ENCODE data around the gene STMP1. TPM values are rescaled to one million over a fixed set of nuclear protein-coding genes. Genes with fewer than 3 reads are reported as not detected.
A peak's percentile ranks its signal among the peaks of the same experiment; 100 is the strongest.

Gene STMP1
- total and polyA plus RNA-seq, 11 donors, result 14.7 to 34.7 (median 29.2) TPM

DNA sequence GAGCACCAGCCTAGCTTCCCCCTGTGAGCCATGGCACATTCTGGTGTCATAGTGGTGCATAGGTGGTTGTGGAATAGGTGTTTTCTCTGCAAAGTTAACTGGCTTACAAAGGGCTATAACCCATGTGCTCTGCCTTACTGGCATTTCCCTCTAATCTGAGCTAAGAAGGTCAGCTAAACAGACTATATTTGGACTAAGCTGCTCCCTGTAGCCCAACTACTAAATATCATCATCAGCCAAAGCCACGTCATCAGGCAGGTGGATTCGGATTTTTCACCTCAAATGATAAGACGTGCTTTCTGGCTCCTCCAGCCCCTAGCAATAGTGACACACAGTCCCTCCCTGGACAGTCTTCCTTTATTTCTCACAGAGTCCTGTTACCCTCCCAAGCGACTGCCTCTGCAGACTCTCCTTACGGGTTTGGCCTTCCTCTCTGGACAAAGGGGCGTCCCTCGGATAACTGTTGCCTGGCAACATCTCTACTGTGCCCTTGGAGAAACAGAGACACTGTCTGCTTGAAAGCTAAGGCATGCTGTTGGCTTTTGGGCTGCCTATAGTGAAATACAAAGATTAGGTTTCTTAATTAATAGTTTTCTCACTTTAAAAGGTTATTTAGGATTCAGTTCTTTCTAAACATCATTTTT is 56.6 kb downstream of the STMP1 start:
- whole genome bisulfite sequencing, 4 donors, result 31 to 44% (median 38%) methylated on average over 7 of the region's 7 CpGs
- DNase-seq (no peak), ATAC-seq (peak; percentile 14 to 76 (median 62))
- H3K27ac ChIP-seq, result no peak overlapping the region
- H3K4me1 ChIP-seq, result peaks cover 0 to 8% (median 0%) of the 10 kb centered on the region in 12 donors
- H3K27me3 ChIP-seq, result no peaks in the 10 kb centered on the region
- no peaks in the 10 kb centered on the region for H3K9me3 ChIP-seq
- no peak overlapping the region for H3K4me3 ChIP-seq
- intact Hi-C loops (cut with DNase I), result no loop called here
- H3K36me3 ChIP-seq, result no peaks in the 10 kb centered on the region
- no peak for TF ChIP-seq POLR2A (IDR thresholded peaks at IDR 0.05)
- TF ChIP-seq, protein P1, sequence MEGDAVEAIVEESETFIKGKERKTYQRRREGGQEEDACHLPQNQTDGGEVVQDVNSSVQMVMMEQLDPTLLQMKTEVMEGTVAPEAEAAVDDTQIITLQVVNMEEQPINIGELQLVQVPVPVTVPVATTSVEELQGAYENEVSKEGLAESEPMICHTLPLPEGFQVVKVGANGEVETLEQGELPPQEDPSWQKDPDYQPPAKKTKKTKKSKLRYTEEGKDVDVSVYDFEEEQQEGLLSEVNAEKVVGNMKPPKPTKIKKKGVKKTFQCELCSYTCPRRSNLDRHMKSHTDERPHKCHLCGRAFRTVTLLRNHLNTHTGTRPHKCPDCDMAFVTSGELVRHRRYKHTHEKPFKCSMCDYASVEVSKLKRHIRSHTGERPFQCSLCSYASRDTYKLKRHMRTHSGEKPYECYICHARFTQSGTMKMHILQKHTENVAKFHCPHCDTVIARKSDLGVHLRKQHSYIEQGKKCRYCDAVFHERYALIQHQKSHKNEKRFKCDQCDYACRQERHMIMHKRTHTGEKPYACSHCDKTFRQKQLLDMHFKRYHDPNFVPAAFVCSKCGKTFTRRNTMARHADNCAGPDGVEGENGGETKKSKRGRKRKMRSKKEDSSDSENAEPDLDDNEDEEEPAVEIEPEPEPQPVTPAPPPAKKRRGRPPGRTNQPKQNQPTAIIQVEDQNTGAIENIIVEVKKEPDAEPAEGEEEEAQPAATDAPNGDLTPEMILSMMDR (IDR thresholded peaks at IDR 0.05), result no peak

DNA sequence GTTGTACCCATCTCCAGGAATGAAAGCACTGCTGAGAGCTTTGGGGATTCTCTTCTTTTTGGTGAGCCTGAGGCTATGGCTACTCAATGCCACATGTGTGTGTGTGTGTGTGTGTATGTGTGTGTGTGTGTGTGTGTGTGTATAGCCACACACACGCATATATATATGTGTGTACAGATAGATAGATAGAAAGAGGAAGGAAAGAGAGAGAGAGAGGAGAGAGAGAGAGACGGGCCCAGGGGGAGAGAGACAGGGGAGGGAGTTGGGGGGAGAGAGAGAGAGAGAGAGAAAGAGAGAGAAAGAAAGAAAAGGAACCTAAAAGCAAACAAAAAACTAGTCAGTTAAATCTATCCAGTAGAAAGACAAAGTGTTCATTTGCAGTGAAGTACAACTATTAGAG is 57.4 kb downstream of the STMP1 start:
- no peak for TF ChIP-seq POLR2A (IDR thresholded peaks at IDR 0.05)
- TF ChIP-seq, protein P1 (IDR thresholded peaks at IDR 0.05), result no peak
- intact Hi-C loops (cut with DNase I), result no loop called here
- WGBS, 4 donors, result 31 to 52% (median 35%) methylated on average over 2 of the region's 2 CpGs

DNA sequence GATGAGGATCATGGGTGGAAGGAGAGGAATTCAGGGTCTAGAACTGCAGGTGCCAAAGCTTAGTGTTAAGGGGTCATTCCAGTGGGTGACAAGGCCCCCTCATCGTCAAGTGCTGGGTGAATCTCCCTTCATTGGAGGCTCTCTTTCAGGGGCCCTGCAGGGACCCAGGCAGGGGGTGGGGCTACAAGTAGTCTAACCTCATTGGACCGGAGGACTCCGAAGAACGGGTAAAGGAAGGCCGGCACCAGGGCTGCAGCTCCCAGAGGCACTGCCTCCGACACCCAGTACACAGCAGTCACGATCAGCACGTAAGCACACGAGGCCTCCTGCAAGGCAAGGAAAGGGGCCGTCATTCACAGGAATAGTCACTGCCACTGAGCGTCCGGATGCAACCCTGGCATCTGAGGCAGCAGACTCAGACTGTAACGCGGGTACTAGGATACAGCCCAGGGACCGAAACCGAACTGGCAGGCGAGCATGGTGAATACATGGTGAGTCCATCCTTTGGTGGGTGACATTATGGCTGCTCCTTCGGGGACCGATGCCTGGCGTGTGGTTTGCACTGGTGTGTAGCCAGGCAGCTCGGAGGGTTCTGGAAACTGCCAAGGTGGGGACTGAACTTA is 59.0 kb downstream of the STMP1 start:
- WGBS, 4 donors, result 92 to 97% (median 96%) methylated on average over 16 to 21 of the region's 21 CpGs
- intact Hi-C loops (cut with DNase I), result no loop called here
- no peaks in the 10 kb centered on the region for H3K36me3 ChIP-seq

More for the DNA sequence above, 57.4 kb downstream of the STMP1 start:
- no peak overlapping the region for H3K4me3 ChIP-seq
- no peak overlapping the region for H3K27ac ChIP-seq
- no peak for ATAC-seq
- H3K9me3 ChIP-seq, result no peaks in the 10 kb centered on the region
- DNase-seq, result no peak
- no peaks in the 10 kb centered on the region for H3K27me3 ChIP-seq
- H3K4me1 ChIP-seq, result peaks cover 0 to 8% (median 0%) of the 10 kb centered on the region in 12 donors
- H3K36me3 ChIP-seq, result no peaks in the 10 kb centered on the region

DNA sequence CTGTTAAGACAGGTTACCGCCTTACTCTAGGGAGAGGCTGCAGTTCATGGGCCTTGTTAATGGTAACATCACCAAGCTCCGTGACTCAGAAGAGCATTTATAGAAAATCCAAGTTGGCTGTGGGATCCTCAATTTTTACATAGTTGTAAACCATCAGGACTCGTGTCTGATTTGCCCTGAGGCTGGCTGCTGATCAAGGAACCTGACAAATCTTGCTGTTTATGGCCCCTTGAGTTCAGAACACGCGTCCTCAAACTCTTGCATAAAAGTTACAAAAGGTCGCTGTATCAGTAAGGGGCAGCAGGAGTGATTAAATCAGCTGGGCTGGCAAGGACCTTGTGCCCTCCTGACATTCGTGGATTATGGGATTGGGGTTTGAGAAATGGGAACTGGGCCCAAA is 61.1 kb downstream of the STMP1 start:
- DNase-seq (no peak), ATAC-seq (no peak)
- intact Hi-C loops (cut with DNase I), result no loop called here
- Histone ChIP-seq H3K4me1 (peaks cover 0 to 8% (median 0%) of the 10 kb centered on the region in 12 donors), H3K9me3 (no peaks in the 10 kb centered on the region), H3K36me3 (no peaks in the 10 kb centered on the region), H3K27me3 (no peaks in the 10 kb centered on the region), H3K4me3 (no peak overlapping the region), H3K27ac (no peak overlapping the region)
- 90 to 94% (median 92%) methylated on average over 7 of the region's 7 CpGs for WGBS, 4 donors
- no peak for TF ChIP-seq POLR2A (IDR thresholded peaks at IDR 0.05)
- TF ChIP-seq, protein P1 (IDR thresholded peaks at IDR 0.05), result no peak

More for the DNA sequence above, 59.0 kb downstream of the STMP1 start:
- H3K4me1 ChIP-seq, result peaks cover 0 to 8% (median 0%) of the 10 kb centered on the region in 12 donors
- ATAC-seq, result no peak
- no peak for TF ChIP-seq POLR2A (IDR thresholded peaks at IDR 0.05)
- TF ChIP-seq, protein P1 (IDR thresholded peaks at IDR 0.05), result no peak
- no peak for DNase-seq
- H3K27ac ChIP-seq, result no peak overlapping the region
- H3K4me3 ChIP-seq, result no peak overlapping the region
- H3K27me3 ChIP-seq, result no peaks in the 10 kb centered on the region
- no peaks in the 10 kb centered on the region for H3K9me3 ChIP-seq

Other genes with a start within 250 kb of the STMP1 start
- gene CNOT4, start 152.4 kb upstream of the STMP1 start, total RNA-seq, result 10 to 100 TPM; 21.2 to 29.2 (median 24.0) TPM
- 1 to 10 TPM; 7.9 to 9.4 TPM for gene CNOT4, start 152.4 kb upstream of the STMP1 start, polyA plus RNA-seq
- gene NUP205, start 104.6 kb upstream of the STMP1 start, total RNA-seq, result 10 to 100 TPM in 8 of 9 donors, 1 to 10 TPM in 1; 9.4 to 18.6 (median 13.6) TPM
- gene NUP205, start 104.6 kb upstream of the STMP1 start, polyA plus RNA-seq, result 10 to 100 TPM; 11.7 to 16.3 TPM
- 1 to 10 TPM in 2 of 9 donors, under 1 TPM in 6, not detected in 1; 0.09 to 1.5 (median 0.46) TPM for gene SLC13A4, start 65.7 kb downstream of the STMP1 start, total RNA-seq
- gene SLC13A4, start 65.7 kb downstream of the STMP1 start, polyA plus RNA-seq, result under 1 TPM; 0.08 to 0.91 TPM
- 10 to 100 TPM in 8 of 9 donors, 1 to 10 TPM in 1; 7.9 to 63.5 (median 30.3) TPM for gene FAM180A, start 86.3 kb downstream of the STMP1 start, total RNA-seq
- gene FAM180A, start 86.3 kb downstream of the STMP1 start, polyA plus RNA-seq, result 10 to 100 TPM; 12.4 to 16.7 TPM